ENCODE results near the gene SLC52A3.

- TF ChIP-seq POLR2AphosphoS5 (IDR thresholded peaks at IDR 0.05) (no peak), POLR2A (IDR thresholded peaks at IDR 0.05) (no peak), CTCF (IDR thresholded peaks at IDR 0.05) (no peak)
These were observed 14.2 kb downstream of the SLC52A3 start for GRCh38 chr20:753897-754635.
